ENCODE data around the gene DYRK2. TPM values are rescaled to one million over a fixed set of nuclear protein-coding genes. Genes with fewer than 3 reads are reported as not detected.

Gene DYRK2
- polyA plus RNA-seq, 3 donors: 25.0 to 29.0 (median 27.0) TPM

DNA sequence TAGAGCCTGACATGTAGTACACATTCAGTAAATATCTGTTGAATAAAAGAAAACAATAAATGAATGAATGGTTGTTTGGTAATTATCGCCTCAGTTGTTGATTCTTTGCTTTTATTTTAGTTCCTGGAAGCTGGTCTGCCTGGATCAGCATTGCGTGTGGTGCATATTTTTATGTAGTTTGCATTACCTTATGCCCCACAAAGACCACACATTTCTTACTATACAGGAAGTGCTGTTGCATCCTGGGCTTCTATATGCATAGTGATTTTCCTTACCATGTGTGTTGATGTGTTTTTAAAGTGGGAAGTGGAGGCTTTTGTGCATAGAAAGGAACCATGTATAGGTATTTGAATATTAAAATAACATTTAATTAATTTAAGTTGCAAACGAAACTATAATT lies 43.6 kb downstream of the DYRK2 start:
- DNase-seq (ENCODE audit: extremely low read depth in 1 of 11, low read depth in 9 of 11, low spot score in 4 of 11): no peak

DNA sequence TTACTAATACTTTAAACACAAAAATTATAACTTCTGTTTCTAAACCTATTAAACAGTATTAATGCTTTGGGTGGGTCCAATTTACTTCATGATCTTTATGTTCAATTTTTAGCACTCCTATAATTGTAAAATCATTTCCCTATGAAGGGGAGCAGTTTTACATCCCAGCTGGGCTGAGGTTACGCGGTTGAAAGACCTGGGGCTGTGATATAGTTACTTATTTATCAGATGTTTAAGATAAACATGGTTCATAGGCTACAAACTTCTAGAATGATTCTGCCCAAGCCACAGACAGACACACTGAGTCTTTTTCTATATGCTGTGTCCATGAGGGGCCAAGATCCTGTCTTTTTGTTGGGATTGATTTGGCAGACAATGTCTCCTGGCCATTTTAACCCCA lies 44.4 kb downstream of the DYRK2 start:
- DNase-seq (ENCODE audit: extremely low read depth in 1 of 11, low read depth in 9 of 11, low spot score in 4 of 11): no peak

DNA sequence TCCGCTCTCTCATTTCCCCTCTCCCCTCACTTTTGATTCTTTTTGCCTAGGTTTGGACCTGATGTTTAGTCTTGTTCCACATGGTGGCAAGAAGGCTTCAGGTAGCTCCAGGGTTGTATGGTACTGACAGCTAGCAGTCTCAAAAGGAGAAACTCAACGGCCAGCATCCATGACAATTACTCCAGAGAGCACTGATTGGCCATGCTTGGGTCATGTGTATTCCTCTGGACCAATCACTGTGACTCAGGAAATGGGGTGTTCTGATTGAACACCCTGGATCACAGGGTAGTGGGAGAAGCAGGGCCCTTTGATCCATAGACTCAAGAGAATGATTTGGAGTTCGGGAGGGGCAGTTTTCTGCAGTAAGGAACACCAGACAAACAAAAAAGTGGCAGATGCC lies 45.3 kb downstream of the DYRK2 start:
- DNase-seq (ENCODE audit: extremely low read depth in 1 of 11, low read depth in 9 of 11, low spot score in 4 of 11): no peak

DNA sequence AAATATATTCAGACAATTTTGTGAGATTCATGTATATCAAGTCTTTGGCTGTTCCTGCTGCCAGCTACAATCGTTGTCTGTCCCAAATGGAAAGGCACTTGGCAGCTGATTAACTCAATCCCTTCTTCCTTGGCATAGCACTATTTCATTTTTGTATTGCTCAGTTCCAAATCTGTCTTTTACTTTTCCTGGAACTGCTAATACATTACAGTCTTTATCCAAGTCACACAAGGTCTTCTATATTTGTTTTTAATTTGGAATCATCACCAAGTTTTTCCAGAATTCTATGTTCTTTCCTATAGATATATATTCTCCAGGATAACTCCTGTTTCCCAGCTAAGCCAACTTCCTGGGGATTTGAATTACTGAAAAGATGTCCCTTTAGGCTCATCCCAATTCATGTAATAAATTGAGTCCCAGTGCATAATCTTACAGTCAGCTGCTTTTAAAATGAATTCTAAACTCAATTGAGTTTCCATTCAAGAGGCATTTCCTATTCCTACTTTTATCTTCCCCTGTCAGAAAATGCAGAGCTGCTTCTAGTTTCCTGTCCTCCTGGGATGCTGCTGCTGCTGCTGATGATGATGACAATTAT lies 45.9 kb downstream of the DYRK2 start:
- DNase-seq (ENCODE audit: extremely low read depth in 1 of 11, low read depth in 9 of 11, low spot score in 4 of 11): no peak

GRCh38 chr12:67695974-67696373 lies 47.4 kb downstream of the DYRK2 start:
- no peak for DNase-seq (ENCODE audit: extremely low read depth in 1 of 11, low read depth in 9 of 11, low spot score in 4 of 11)

DNA sequence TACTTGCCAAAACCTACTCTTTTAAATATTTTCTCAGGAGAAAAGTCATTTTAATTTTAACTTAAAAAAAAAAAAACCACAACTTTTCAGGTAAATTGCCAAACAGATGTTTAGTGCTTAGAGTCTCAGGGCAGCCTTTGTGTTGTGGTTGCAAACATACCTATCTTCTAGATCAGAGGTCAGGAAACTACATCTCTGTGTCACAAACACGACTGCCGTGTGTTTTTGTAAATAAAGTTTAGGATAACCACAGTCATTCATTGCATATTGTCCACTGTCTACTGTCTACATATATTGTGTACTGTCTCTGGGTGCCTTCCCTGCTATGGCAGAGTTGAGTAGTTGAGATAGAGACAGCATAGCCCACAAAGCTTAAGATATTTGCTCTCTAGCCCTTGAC lies 48.9 kb downstream of the DYRK2 start:
- DNase-seq (ENCODE audit: extremely low read depth in 1 of 11, low read depth in 9 of 11, low spot score in 4 of 11): no peak

DNA sequence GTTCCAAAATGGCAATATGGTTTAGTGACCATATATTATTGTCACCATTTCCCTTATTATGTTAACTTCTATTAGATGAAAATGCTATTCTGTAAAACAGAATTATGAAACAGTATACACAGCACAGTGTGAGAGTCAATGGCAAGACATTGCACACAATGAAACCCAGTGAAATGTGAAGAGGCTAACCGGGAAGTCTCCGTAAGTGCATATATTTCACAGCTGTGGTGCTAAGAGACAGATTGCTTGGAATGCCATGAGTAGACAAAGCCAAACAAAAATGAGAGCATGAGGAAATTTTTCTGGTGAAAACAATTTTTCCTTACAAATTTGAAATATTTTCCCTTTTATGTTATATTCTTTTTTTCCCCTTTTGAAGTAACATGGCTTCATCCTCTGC lies 49.4 kb downstream of the DYRK2 start:
- no peak for DNase-seq (ENCODE audit: extremely low read depth in 1 of 11, low read depth in 9 of 11, low spot score in 4 of 11)

DNA sequence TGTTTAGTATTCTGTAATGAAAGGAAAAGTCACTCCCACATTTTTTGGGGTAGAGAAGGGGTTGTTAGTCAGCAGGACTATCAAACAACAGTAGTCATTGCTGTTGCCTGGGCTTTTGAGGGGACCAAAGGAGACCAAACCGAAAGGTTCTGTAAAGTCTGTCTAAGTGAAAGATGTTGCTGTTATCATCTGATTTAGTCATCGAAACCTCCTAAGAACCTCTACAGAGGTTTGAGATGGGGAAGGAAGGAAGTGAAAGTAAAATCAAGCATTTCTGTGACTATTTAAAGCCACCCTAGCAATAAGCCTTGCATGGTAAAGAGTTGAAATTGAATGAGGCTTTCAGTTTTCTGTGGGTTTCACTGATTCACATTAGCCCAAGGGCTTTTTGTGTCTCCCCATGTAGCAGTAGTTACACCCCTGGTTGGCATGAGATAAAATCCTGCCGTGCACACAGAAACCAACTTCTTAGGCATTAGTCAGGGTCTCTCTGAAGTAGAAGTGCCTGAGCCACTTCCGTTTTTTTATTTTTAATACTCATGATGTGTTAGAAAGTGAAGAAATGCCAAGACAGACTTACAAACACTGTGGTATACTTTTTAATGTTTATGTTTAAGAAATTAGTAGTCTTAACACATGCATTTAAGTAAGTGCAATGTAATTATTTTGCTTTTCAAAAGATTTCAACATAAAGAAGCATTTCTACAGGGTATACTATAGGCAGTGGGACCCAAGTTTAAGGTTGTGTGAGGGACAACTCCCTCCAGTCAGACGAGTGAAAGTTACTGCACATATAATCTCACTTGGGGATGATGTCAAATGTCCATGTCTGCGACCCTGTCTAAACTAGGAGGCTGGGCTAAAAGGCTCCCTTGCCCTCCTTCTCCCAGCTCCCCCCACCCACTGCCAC lies 50.4 kb downstream of the DYRK2 start:
- DNase-seq (ENCODE audit: extremely low read depth in 1 of 11, low read depth in 9 of 11, low spot score in 4 of 11): no peak

DNA sequence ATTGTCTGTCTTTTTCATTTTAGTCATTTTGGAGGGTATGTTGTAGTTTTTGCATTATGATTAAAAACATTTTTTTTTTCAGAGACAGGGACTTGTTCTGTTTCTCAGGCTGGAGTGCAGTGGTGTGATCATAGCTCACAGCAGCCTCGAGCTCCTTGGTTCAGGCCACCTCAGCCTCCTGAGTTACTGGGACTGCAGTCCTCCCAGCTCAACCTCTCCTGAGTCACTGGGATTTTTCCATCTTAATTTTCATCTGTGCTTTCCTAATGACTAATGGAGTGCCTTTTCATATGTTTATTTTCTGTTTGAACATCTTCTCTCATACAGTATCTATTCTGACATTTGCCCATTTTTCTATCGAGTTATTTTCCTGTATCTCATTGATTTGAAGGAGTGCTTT lies 52.6 kb downstream of the DYRK2 start:
- DNase-seq (ENCODE audit: extremely low read depth in 1 of 11, low read depth in 9 of 11, low spot score in 4 of 11): no peak

DNA sequence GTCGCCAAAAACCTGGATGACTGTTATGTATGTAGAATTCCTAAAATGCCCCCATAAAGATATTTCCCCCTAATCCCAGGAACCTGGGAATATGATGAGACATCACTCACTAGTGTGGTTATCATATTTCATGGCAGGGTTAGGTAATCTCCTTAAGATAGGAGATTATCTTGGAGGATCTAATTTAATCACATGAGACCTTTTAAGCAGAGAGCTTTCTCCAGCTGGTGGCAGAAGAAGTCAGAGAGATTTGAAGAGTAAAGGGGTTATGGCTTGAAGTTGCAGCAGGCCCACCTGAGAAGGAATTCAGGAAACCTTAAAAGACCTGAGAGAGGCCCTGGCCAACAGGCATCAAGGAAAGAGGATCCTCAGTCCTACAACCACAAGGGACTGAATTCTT lies 53.6 kb downstream of the DYRK2 start:
- no peak for DNase-seq (ENCODE audit: extremely low read depth in 1 of 11, low read depth in 9 of 11, low spot score in 4 of 11)

DNA sequence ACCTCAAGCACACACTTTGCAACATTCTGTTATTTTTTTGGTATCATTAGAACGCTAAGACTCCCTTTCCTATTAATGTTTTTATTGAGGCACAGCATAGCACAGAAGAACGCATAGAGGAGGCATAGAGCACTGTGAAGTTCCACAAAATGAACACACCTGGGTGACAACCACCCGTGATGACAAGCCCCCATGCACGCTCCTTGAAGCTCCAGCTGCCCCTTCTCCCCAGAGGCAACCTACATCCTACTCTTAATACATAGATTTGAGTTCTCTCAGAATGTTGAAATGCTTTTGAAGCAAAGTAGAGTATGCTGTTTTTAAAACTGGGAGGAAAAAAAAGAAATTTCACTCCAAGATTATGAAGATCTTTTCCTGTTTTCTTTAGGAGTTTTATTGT lies 55.5 kb downstream of the DYRK2 start:
- no peak for DNase-seq (ENCODE audit: extremely low read depth in 1 of 11, low read depth in 9 of 11, low spot score in 4 of 11)

GRCh38 chr12:67705394-67706370 lies 57.1 kb downstream of the DYRK2 start:
- DNase-seq (ENCODE audit: extremely low read depth in 1 of 11, low read depth in 9 of 11, low spot score in 4 of 11): peak; percentile 53 to 84 (median 73)

DNA sequence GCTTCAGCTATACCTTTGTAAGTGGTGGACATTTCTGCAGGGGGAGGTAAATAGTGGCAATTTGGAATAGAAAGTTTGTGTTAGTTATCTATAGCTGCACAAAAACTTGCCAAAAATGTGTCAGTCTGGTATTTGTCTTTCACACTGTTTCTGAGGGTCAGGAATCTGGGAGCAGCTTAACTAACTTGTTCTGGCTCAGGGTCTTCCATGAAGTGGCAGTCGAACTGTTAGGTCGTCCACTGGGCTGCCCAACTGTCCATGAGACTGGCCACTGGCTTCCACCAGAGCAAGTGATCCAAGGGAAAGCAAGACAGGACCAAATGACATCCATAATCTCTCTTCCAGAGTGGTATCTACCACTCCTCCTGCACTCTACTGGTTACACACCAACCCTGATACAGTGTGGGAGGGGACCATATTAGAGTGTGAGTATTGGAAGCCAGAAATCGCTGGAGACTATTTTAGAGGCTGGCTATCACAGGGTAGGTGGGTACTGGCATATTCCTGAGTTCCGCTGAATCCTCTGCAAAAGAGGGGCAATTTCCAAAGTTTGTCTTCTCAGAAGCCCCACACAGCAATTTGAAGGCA lies 60.9 kb downstream of the DYRK2 start:
- DNase-seq (ENCODE audit: extremely low read depth in 1 of 11, low read depth in 9 of 11, low spot score in 4 of 11): no peak

DNA sequence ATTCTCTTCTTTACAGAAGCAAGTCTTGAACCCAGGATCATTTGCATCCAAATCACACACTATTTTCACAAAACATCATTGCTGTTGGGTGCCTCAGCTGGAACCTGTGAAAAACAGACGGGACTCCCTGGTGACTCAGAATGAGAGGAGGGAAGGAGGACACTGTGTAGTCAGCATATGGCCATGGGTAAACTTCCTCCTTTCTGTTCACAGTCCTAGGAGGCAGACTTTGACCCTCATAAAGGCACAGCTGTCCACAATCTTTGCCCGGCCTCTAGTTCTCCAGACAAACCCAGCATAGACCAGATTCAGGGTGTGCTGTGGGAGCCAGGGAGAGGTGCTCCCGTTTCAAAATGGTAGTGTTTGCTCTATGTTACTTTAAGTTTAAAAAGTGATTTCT lies 62.0 kb downstream of the DYRK2 start:
- peak in 1 of 11 donors; percentile 16 for DNase-seq (ENCODE audit: extremely low read depth in 1 of 11, low read depth in 9 of 11, low spot score in 4 of 11)

GRCh38 chr12:67712011-67712410 lies 63.5 kb downstream of the DYRK2 start:
- DNase-seq (ENCODE audit: extremely low read depth in 1 of 11, low read depth in 9 of 11, low spot score in 4 of 11): no peak

DNA sequence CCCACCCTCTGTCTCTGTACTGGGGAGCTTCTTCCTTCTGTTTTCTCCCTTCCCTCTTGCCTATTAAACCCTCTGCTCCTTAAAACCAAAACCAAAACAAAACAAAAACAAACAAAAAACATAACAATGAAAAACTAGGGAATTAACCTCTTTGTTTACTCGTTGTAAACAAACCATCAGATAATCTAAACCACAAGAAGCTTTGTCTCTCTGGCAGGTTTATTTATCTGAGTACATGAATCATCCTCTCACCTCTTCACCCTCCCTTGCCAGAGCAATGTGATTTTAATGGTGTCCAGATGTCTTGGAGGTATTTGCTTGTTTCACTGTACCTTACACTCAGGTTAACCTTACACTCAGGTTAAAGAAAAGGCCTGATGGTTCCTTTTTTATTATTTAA lies 66.1 kb downstream of the DYRK2 start:
- DNase-seq (ENCODE audit: extremely low read depth in 1 of 11, low read depth in 9 of 11, low spot score in 4 of 11): no peak

All from renal cortex interstitium (tissue), 11 donors.